ENCODE data around the gene SECISBP2.
"Not testable (repeated sequence)": the region's sequence is repeated elsewhere in the genome, so short reads cannot be mapped to it uniquely, and the experiment has no call there.

The SECISBP2 gene

DNA sequence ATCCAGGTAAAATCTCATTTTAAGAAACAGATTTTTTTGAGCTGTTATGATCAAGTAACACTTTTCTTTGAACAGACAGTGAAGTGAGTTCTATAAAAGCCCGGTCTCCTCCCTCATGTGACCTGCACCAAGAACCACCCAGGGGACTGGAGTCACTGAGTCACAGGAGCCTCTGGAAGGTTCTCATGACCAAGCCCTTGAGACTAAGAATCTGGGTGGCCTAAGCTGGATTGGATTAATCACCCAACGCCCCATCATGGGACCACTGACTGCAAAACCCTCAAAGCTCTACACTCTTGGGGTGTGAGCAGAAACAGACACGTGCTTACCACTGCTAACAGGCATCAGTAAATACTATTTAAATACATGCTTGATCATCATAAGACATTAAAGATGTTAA lies 48.4 kb downstream of the SECISBP2 start:
- no peak for DNase-seq (ENCODE audit: low read depth)

DNA sequence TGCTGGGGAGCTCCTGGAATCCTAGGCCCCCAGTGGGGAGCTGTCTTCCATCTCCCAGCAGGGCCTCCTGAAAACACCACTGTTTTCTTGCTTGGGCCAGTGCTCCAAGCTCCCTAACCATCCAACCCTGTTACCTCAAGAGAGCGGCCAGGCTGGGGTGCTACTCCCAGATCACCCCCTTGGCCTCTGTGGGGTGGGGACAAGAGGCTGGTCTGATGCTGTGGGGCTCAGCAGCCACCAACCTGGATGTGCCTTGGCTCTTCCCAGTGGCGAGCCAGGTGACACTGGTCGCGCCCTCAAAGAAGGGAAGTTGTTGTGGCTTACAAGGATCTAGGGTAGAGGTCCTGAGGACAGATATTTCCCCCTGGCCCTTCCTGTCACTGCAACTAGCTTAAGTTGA lies 49.0 kb downstream of the SECISBP2 start:
- DNase-seq (ENCODE audit: low read depth), result no peak

DNA sequence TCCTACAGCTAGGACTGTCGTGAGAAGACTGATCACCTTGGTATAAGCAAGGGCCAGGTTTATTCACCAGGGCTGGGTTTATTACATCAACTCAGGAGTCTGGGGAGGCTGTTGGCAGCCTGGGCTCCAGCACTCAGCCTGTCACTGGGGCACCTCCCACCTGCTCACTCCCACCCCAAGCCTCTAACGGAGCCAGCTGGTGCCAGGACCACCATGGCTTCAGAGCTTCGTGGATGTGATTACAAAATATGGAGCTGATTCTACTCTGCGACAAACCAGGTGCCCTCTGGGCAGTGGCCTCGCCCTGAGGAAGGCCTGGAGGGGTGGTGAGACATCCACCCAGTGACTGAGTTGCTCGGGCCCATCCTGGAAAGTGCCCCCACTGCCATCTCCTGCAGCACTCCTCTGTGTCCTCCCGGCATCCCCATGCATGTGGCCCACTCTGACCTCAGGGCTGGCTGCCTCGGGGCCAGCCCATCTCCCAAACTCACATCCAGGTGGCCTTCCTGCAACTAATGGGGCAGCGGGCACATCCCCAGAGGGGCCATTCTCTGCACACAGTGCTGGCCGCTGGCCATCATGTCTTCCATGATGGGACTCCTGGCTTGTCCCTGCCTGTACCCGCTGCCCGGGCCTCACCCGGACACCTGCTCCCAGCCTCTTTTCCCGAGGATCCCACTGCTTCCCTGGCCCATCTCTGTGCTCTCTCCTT lies 49.6 kb downstream of the SECISBP2 start:
- DNase-seq (ENCODE audit: low read depth), result no peak

DNA sequence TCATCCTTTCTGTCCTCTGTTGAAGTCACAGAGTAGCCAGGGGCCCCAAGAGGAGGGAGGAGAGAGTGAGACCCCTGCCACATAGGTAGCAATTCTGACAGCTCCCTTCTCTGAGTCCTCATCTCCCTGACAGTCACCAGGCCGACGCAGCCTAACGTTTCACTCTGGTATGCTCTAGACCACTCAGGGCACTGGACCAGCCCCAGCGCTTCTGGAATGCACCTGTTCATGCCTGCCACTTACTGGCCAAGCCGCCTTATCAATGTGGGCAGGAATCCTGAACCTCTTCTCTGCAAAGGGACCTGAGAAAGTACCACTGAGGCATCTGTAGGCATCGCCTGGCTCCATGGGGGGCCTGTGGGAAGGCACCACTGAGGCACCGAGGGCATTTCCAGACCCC lies 50.2 kb downstream of the SECISBP2 start:
- no peak for DNase-seq (ENCODE audit: low read depth)

DNA sequence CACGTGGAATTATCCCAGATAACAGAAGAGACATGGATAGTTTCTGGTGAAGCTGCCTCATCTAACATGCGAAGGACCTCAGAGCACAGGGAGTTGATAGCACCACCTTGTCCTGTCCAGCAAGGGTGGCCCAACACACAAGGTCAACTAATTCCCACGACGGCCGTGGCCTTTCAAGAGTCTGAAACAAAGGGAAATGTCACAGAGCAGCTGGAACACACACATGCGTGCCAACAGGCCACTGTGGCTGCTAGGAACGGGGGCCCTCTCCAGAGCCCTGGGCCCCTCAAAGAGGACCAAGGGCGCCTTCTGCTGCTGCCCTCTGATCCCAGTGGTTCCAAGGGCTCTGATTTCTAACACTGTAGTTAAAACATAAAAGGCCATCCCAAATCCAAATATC lies 50.7 kb downstream of the SECISBP2 start:
- no peak for DNase-seq (ENCODE audit: low read depth)

DNA sequence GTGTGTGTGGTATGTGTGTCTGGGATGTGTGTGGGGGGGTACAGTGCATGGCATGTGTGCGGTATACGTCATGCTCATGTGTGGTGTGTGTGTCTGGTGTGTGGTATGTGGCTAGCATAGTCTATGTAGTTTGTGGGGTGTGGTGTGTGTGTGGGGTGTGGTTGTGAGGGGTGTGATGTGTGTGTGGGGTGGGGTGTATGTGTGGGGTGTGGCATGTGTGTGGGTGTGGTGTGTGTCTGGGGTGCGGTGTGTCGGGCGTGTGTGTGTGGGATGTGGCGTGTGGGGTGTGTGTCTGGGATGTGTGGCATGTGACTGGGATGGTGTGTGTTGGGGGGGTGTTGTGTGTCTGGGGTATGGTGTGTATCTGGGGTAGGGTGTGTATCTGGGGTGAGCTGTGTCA lies 52.3 kb downstream of the SECISBP2 start:
- DNase-seq (ENCODE audit: low read depth), result no peak

DNA sequence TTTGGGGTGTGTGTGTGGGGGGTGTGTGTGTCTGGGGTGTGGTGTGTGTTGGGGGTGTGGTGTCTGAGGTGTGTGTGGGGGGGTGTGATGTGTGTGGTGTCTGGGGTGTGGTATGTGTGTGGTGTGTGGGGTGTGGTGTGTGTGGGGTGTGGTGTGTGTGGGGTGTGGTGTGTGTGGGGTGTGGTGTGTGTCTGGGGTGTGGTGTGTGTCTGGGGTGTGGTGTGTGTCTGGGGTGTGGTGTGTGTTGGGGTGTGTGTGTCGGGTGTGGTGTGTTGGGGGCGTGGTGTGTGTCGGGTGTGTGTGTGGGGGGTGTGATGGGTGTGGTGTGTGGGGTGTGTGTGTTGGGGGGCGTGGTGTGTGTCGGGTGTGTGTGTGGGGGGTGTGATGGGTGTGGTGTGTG lies 53.5 kb downstream of the SECISBP2 start:
- not testable (repeated sequence) for DNase-seq (ENCODE audit: low read depth)

DNA sequence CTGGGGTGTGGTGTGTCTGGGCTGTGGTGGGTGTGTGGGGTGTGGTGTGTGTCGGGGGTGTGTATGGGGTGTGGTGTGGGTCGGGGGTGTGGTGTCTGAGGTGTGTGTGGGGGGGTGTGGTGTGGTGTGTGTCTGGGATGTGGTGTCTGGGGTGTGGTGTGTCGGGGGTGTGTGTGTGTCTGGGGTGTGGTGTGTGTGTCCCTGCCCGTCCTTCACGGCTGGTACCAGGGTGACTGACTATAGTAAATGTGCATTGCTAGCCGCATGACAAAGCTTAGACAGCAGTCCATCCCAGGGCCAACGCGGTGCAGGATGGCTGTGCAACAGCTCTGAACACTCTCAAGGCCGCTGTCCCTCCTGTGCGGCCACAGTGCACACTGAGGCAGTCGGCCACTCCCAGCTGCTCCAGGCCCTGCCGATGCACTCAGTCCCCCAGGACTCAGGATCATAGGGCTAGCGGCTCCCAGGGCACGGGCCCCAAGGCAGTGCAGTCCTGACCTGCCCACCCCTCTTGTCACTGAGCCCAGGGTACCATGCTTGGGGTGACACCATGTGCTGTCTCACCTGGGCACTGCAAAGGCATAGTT lies 54.0 kb downstream of the SECISBP2 start:
- DNase-seq (ENCODE audit: low read depth), result peak; percentile 9

DNA sequence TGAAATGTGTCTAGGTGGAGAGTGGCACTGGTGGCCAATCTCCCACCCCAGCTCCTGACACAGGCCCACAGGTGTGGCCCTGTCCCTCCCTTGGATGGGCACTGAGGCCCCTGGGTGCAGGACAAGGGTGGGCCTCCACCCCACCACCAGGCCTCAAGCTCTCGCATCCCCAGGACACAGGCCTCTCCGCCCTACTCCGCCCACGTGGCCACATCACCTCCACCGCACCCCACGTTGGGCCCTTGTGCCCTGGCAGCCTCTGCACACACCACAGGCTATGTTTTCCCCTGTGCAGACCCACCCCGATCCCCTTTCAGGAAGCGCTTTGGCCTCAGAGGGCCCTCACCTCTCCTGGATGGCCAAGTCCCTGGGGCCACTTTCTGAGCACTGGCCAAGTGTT lies 54.7 kb downstream of the SECISBP2 start:
- DNase-seq (ENCODE audit: low read depth), result no peak

DNA sequence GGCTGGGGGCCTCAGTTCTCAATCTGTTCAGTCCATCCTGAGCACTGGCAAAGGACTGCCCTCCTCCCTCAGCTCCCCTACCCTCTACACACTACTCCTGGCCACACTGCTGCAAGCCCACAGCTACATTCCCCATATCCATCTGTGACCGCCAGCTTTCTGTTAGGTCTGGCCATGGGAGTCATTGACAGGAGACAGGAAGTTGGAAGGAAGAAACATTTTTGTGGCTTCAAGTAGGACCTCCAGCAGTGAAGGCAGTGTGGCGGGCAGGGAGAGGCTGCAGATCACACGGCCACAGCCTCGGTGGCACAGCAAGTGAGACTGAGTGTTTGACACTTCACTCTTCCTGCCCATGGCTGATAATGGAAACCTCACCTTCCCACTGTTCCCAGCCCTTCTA lies 55.9 kb downstream of the SECISBP2 start:
- DNase-seq (ENCODE audit: low read depth), result peak; percentile 30

DNA sequence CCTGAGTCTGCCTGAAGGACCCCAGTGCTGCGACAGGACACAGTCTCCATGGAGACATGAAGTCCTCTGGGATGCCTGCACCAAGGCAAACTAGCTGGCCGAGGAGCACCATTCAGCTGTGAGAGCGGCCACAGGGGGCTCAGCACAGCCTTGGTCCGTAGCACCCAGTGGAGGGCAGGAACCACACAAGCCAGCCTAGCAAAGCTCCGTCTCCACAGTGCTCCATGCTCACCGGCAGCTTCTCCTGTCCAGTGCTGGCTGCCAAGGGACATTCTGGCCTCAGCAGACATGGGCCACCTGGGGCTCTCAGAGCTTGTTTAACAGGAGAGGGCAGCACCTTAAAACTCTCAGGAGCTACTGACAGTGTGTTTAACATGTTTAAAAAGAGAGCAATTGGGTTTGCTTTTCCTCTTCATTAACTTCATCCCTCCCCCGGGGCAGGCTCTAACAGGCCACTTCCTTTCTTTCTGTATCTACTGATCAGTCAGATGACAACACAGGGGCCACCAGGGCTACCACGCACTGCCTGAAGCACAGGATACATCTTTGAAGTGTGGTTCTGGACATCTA lies 57.0 kb downstream of the SECISBP2 start:
- DNase-seq (ENCODE audit: low read depth), result no peak

DNA sequence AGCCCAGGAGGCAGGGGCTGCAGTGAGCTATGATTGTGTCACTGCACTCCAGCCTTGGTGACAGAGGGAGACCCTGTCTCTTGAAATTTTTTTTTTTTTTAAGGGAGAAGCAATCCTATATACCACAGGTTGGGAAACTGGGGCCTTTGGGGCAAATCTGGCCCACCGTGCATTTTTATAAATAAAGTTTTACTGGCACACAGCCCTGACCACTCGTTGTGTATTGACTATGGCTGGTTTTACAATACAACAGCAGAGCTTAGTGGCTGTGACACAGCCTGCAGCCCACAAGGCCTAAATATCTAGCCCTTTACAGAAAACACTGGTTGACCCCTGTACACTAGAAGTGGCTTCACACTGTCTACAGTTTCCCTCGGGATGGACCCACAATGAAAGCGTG lies 58.0 kb downstream of the SECISBP2 start:
- no peak for DNase-seq (ENCODE audit: low read depth)

DNA sequence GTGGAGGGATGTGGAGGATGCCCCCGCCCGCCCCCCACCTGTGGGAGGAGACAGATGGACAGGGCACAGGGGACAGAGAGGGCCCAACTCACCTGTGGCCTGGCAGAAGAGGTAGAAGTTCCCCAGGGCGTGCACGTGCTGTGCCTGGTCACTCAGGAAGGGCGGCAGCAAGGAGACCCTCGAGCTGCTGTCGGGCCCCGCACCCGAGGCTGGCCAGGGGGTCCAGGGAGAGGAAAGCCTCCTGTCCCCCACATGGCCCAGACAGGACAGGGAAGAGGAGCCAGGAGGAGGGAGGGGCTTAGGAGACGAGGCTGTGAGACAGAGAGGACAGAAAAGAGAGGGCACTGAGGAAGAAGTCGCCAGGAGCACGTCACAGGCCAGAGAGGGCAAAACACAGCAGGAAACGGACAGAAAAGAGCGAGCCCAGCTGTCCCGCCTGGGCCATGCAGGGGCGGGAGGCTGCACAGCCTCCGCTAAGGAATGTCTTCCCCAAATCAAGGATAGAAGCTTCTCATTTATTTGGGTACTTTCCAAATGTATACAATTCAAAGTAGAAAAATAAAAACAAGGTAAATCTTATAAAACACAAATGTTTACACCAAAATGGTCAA lies 58.5 kb downstream of the SECISBP2 start:
- DNase-seq (ENCODE audit: low read depth), result no peak

DNA sequence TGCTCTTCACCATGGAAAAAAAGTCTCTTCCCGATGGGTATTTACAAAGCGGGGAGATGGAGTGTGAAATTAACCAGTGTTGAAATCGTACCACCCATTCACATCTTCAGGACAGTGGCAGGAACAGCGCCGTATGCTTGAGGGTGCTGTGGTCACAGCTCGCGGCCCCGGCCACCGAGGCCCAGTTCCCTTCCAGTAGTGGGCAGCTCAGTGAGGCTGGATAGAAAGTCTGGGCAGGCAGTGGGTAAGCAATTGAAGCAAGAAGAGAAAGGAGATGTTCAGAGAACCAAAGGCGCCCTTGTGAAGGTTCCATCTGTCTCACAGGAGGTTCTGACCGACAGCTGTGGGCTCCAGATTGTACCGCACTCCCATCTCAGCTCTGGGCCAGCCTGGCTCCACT lies 59.1 kb downstream of the SECISBP2 start:
- no peak for DNase-seq (ENCODE audit: low read depth)

DNA sequence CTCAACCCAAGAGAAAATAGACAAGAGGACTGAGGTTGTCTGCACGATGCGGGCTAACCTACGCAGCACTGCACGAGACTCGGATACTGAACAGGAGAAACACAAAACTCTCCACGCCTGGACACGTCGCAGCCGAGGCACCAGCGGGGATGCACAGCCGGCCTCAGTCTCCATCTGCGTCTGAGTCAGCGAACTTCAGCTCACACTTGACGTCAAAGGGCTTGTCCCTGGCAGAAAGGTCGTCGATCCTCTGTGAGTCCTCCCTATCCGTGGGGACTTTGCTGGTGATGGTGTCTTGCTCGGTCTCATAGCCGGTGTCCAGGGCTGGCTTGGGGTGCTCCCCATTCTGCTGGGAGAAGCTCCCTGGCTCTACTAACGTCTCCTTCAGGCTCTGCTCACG lies 60.2 kb downstream of the SECISBP2 start:
- DNase-seq (ENCODE audit: low read depth), result no peak

DNA sequence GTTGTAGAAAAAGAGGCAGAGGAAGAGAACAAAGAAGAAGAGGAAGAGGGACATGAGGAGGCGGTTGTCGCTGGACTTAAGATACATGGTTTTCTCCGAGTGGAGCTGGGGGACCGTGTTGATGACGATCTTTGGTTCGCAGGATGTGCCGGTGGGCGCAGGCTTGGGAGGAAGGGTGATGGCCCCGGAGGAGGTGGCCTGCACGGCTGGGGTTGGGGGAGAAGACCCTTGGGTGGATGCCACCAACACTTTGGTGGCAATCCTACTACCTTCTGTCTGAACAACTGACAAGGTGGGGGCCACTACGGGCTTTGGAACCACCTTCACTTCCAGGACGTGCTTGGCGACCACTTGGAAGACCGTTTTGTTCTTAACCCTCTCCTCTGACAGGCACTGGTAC lies 60.7 kb downstream of the SECISBP2 start:
- no peak for DNase-seq (ENCODE audit: low read depth)

DNA sequence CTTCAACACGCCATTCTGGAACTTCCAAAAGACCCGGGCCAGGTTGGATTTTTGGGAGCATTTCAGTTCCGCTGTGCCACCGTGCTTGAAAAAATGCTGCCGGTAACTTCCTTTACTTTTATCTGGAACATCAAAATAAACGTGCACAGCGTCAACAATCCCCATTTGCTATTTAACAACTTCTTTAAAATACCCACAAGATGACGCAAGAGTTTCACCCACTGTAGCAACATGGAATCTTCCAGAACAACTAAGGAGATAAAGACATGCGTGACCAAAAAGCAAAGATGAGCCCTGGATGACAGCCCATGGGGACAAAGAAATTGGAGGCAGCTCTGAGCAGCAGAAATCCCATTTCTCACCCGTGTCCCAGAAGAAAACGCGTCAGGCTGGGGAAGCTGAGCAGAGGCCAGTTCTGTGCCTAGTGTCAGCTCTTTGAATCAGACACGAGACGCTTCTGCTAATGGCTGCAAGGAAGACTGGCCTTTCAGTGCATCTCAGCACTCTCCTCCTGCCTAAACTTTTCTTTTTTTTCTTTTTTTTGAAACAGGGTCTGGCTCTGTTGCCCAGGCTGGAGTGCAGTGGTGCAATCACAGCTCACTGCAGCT lies 61.3 kb downstream of the SECISBP2 start:
- no peak for DNase-seq (ENCODE audit: low read depth)

DNA sequence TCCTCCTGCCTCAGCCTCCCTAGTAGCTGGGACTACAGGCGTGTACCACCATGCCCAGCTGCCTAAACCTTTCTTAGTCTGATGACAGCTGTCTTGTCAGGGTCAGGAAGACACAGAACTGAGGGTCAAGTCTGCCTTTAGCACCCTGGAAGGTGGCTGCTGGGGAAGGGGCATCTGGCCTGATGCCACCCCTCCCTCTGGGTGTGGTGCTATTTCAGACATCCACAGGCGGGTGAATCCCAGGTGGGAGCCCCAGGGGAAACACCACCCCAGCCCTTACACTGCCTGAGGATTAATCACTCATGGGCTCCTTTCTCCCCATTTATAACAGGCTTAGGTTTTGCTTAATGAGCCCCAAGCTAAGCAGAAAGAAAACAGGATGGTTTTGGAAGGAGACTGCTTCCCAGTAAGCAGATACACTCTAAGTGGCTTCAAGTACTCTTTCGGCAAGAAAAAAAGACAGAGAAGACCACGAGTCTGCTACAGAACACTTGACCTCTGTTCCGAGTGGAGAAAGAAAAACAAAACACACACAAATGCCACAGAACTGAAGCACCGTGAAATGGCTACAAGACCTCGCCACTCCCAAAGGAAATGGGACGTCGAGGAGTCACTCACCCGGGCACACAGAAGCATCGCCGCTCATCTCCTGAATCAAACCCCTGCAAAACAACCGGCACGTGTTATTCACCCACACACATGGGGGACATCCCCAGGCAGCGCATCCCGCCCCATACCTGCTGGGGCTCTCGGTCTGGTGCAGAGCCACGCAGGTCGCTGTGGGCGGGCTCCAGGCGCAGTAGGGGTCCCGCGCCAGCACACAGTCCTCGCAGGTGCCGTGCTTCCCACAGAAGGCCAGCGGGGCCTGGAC lies 62.4 kb downstream of the SECISBP2 start:
- DNase-seq (ENCODE audit: low read depth), result no peak

DNA sequence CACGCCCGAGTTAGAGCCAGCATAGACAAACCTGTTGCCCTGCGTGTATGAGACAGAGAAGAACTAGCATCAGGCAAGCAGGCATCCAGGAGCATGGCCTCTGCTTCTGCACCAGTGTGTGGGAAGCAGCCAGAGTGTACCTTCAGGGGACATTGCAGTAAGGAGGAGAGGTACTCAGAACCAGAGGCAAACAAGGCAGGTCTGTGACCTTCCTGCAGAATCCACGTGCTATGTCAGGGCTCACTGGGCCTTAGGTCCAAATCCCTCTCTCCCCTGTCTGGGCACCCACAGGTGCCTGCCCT lies 63.0 kb downstream of the SECISBP2 start:
- no peak for DNase-seq (ENCODE audit: low read depth)

DNA sequence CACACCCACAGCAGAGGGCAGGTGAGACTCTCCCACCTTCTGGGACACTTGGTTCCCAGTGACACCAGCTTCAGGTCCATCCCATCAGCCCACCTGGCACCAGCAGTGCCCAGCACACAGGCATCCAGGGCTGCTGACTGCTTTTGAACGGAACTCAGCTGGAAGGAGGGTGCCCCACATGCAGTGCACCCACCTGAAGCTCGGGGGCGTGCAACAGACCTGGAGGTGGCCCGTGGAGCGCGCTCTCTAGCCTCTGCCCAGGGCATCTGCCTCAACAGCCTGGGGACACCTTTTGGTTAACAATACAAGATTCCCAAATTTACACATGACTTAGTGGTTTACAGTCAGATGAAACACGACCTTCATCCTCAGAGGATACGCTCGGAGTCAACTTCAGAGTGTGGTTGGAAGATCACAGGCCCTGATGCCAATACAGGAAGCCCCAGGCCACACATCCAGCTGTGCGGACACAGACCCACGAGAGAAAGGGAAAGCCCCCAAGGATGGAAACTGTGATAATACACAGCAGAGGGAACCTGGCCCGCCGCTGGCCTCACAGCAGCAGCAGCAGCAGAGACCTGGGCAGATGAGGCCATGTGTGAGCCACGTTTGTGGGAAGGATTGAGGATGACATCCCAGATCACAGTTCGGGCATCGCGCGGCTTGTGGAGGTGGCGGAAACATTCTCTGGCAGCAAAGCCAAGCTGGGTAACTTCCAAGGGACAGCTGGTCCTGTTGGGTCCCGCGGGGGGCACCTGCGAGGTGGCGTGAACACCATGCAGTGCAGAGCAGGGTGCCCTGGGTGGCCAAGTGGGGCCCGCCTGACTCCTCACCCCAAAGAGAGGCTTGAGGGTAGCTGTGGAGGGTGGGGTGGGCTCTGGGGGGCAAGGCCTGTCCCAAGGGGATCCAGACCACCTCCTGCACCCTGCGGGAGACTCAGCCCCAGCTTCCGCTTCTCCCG lies 64.0 kb downstream of the SECISBP2 start:
- no peak for DNase-seq (ENCODE audit: low read depth)

All from ELR (cell line).